ENCODE results near the gene ZDHHC4.

Gene ZDHHC4

DNA sequence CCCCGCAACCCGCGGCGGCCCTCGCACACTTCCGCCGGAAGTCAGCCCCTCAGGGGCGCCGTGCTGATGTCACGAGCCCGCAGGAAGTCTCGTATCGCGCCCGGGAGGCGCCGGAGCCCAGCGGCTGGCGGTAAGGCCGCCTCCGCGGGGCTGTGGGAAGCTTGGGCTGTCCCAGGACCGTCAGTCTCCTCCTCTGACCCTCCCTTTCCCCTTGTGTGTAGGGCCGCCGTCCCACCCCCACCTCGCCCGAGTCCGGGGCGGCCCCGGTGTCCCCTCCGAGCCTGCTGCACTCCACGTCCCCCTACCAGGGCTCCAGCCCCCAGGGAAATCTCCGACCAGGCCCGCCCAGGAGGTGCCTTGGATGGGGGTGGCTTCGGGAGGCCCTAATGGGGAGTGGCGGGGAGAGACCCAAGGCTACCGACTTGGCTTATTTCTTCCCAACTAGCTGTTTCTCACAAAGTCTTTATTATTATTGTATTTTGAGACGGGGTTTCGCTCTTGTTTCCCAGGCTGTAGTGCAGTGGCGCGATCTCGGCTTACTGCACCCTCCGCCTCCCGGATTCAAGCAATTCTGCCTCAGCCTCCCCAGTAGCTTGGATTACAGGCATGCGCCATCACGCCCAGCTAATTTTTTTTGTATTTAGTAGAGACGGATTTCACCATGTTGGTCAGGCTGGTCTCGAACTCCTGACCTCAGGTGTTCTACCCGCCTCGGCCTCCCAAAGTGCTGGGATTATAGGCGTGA is at the start of gene ZDHHC4:
ZDHHC4 (plus strand) TSS at position 86 of the 745 bp plus-strand sequence. CDS start 3,108 bp downstream, outside the sequence.
- peak within 1 kb of the TSS; percentile 94 for H3K27ac ChIP-seq (ENCODE audit: low read length)
- H3K27me3 ChIP-seq (ENCODE audit: insufficient read depth, low read length, poor library complexity), result no peaks in the 10 kb centered on the region
- peak within 1 kb of the TSS; percentile 96 for H3K9ac ChIP-seq (ENCODE audit: low read depth, low read length)
- TF ChIP-seq, protein P1, sequence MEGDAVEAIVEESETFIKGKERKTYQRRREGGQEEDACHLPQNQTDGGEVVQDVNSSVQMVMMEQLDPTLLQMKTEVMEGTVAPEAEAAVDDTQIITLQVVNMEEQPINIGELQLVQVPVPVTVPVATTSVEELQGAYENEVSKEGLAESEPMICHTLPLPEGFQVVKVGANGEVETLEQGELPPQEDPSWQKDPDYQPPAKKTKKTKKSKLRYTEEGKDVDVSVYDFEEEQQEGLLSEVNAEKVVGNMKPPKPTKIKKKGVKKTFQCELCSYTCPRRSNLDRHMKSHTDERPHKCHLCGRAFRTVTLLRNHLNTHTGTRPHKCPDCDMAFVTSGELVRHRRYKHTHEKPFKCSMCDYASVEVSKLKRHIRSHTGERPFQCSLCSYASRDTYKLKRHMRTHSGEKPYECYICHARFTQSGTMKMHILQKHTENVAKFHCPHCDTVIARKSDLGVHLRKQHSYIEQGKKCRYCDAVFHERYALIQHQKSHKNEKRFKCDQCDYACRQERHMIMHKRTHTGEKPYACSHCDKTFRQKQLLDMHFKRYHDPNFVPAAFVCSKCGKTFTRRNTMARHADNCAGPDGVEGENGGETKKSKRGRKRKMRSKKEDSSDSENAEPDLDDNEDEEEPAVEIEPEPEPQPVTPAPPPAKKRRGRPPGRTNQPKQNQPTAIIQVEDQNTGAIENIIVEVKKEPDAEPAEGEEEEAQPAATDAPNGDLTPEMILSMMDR (IDR thresholded peaks at IDR 0.05; ENCODE audit: borderline replicate concordance, extremely low read depth, low read length, poor library complexity, severe bottlenecking), result no peak
- no peak for TF ChIP-seq EZH2 (IDR thresholded peaks at IDR 0.05; ENCODE audit: borderline replicate concordance, low read depth, low read length, severe bottlenecking)
- no peaks in the 10 kb centered on the region for H3K9me3 ChIP-seq (ENCODE audit: insufficient read depth, low read length, severe bottlenecking)
- peaks cover 34% of the 10 kb centered on the region for H3K4me1 ChIP-seq (ENCODE audit: insufficient read depth, low read length)
- DNase-seq (peak; percentile 91), ATAC-seq (ENCODE audit: insufficient read depth, low read depth) (peak; percentile 94)
- peak within 1 kb of the TSS; percentile 96 for H2AFZ ChIP-seq (ENCODE audit: low read depth, low read length)
- H3K4me2 ChIP-seq (ENCODE audit: insufficient read depth, low read length), result peak within 1 kb of the TSS; percentile 67
- no peaks in the 10 kb centered on the region for H4K20me1 ChIP-seq (ENCODE audit: insufficient read depth, low read length)
- H3K4me3 ChIP-seq (ENCODE audit: low read depth in 1 of 2, low read length in 2 of 2), result peak within 1 kb of the TSS; percentile 93 to 100
- H3K79me2 ChIP-seq (ENCODE audit: insufficient read depth, low read length), result peaks cover 21% of the 10 kb centered on the region
- peaks cover 35% of the 10 kb centered on the region for H3K36me3 ChIP-seq (ENCODE audit: insufficient read depth, low read length)

DNA sequence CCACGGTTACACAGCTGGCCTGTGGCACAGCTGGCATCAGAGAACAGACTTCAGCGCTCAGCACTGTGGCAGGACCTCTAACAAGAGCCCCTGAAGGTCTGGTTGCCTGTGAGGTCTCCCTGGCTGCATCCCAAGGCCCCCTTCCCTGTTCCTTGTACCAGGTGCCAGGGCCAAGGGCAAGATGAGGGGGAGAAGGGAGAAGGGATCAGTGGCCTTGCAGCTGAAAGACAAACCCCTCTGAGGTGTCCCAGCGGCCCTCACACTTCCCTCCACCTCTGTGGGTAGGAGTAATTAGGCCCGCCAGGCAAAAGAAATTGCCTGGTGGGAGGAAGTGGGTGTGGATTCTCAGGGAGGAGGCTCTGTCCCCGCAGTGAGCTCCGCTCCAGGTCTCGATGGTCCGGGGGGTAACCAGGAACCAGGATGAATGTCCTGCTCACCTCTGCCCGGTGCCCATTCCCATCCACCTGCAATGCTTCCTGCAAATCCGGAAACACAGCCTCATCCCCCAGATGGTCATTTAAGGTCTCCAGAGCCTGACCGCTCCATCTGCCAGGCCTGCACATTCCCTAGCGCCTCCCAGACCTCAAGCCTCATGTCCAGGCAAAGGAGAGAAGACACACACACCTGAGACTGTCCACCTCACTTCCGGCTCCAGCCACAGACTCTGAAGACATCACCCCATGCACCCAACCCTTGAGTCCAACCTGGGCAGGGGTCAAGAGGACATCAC is 48.7 kb upstream of the ZDHHC4 start:
- DNase-seq (no peak), ATAC-seq (ENCODE audit: insufficient read depth, low read depth) (no peak)
- no peak overlapping the region for H3K4me2 ChIP-seq (ENCODE audit: insufficient read depth, low read length)
- H3K9me3 ChIP-seq (ENCODE audit: insufficient read depth, low read length, severe bottlenecking), result no peaks in the 10 kb centered on the region
- no peak overlapping the region for H3K9ac ChIP-seq (ENCODE audit: low read depth, low read length)
- no peaks in the 10 kb centered on the region for H3K36me3 ChIP-seq (ENCODE audit: insufficient read depth, low read length)
- H4K20me1 ChIP-seq (ENCODE audit: insufficient read depth, low read length), result no peaks in the 10 kb centered on the region; the same call in none of the 2 replicates
- H2AFZ ChIP-seq (ENCODE audit: low read depth, low read length), result no peak overlapping the region
- TF ChIP-seq, protein P1 (IDR thresholded peaks at IDR 0.05; ENCODE audit: borderline replicate concordance, extremely low read depth, low read length, poor library complexity, severe bottlenecking), result no peak
- TF ChIP-seq EZH2 (IDR thresholded peaks at IDR 0.05; ENCODE audit: borderline replicate concordance, low read depth, low read length, severe bottlenecking), result no peak
- no peaks in the 10 kb centered on the region for H3K79me2 ChIP-seq (ENCODE audit: insufficient read depth, low read length)
- peaks cover 11% of the 10 kb centered on the region for H3K4me1 ChIP-seq (ENCODE audit: insufficient read depth, low read length)
- no peak overlapping the region for H3K4me3 ChIP-seq (ENCODE audit: low read depth in 1 of 2, low read length in 2 of 2)
- peaks cover 28% of the 10 kb centered on the region for H3K27me3 ChIP-seq (ENCODE audit: insufficient read depth, low read length, poor library complexity)
- no peak overlapping the region for H3K27ac ChIP-seq (ENCODE audit: low read length)

DNA sequence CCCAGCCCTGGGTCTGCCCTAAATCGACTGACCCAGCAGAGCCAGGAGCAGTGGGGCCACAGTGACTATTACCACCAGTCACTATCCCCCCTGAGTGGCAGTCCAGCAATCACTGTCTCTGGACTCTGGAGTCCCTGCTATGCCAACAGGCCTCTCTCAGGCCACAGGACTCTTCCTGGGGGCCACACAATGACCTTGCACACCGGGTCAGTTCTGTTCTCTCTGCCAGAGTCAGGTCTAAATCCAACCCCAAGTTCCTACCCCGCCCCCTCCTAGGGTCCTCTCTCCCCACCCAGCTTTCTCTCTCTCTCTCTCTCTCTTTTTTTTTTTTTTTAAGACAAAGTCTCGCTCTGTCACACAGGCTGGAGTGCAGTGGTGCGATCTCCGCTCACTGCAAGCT is 47.6 kb upstream of the ZDHHC4 start:
- no peak for ATAC-seq (ENCODE audit: insufficient read depth, low read depth)
- no peak overlapping the region for H2AFZ ChIP-seq (ENCODE audit: low read depth, low read length)
- DNase-seq, result no peak
- H3K27ac ChIP-seq (ENCODE audit: low read length), result no peak overlapping the region
- no peaks in the 10 kb centered on the region; the same call in none of the 2 replicates for H4K20me1 ChIP-seq (ENCODE audit: insufficient read depth, low read length)
- H3K36me3 ChIP-seq (ENCODE audit: insufficient read depth, low read length), result no peaks in the 10 kb centered on the region
- H3K4me3 ChIP-seq (ENCODE audit: low read depth in 1 of 2, low read length in 2 of 2), result no peak overlapping the region
- H3K27me3 ChIP-seq (ENCODE audit: insufficient read depth, low read length, poor library complexity), result peaks cover 31% of the 10 kb centered on the region
- no peaks in the 10 kb centered on the region for H3K9me3 ChIP-seq (ENCODE audit: insufficient read depth, low read length, severe bottlenecking)
- TF ChIP-seq, protein P1 (IDR thresholded peaks at IDR 0.05; ENCODE audit: borderline replicate concordance, extremely low read depth, low read length, poor library complexity, severe bottlenecking), result no peak
- TF ChIP-seq EZH2 (IDR thresholded peaks at IDR 0.05; ENCODE audit: borderline replicate concordance, low read depth, low read length, severe bottlenecking), result no peak
- H3K79me2 ChIP-seq (ENCODE audit: insufficient read depth, low read length), result no peaks in the 10 kb centered on the region
- peaks cover 11% of the 10 kb centered on the region for H3K4me1 ChIP-seq (ENCODE audit: insufficient read depth, low read length)
- no peak overlapping the region for H3K9ac ChIP-seq (ENCODE audit: low read depth, low read length)
- no peak overlapping the region for H3K4me2 ChIP-seq (ENCODE audit: insufficient read depth, low read length)

Measured in DND-41 (cell line).